Breast epithelium (tissue), 3 donors: ENCODE measurements around the gene GSDMA.
A peak's percentile ranks its signal among the peaks of the same experiment; 100 is the strongest.

ENCODE experiments used
- POLR2AphosphoS5 ChIP-seq, 3 donors: sonication (generic); formaldehyde crosslinking; IDR thresholded peaks; one replicate each; pipeline ENCODE4 v1.6.1; 2017; ENCODE audit warnings: antibody characterized with exemption in 3 of 3
- TF ChIP-seq, protein P1 (sequence below), 3 donors: fragments of 450-650 bp; IDR thresholded peaks; one replicate each; pipeline ENCODE4 v1.5.1; 2016 to 2017; ENCODE audit warnings: antibody characterized with exemption in 3 of 3, mild to moderate bottlenecking in 3 of 3, moderate library complexity in 3 of 3

DNA sequence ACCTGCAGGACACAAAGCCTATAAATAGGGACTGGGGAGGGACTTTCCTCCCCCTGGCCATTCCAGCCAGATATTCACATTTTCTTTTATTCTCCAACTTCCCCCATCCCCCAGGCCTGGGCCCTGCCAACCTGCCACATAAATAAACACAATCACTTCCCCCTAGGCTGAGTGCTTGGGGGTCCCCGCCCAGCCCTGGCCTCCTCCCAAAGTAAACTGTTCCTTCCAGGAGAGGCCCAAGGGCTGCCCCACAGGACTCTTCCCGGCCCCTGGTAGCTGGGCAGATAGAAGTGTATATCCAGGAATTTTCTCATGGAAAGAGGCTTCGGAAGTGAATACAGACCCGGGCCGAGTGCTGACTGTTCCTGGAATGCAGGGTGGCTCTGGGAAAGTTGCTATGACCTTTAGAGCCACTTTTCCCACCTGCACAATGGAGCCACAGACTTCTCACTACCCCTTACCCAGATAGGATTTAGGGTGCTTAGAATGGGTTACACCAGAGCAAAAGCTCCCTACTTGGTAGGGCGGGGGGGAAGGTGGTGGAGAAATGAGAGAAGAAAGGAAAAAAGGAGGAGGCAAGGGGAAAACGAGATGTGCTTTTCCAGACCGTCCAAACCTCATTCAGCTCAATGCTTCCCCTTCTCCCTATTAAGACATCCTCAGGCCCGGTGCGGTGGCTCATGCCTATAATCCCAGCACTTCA lies 60.9 kb downstream of the GSDMA start:
- TF ChIP-seq, protein P1, sequence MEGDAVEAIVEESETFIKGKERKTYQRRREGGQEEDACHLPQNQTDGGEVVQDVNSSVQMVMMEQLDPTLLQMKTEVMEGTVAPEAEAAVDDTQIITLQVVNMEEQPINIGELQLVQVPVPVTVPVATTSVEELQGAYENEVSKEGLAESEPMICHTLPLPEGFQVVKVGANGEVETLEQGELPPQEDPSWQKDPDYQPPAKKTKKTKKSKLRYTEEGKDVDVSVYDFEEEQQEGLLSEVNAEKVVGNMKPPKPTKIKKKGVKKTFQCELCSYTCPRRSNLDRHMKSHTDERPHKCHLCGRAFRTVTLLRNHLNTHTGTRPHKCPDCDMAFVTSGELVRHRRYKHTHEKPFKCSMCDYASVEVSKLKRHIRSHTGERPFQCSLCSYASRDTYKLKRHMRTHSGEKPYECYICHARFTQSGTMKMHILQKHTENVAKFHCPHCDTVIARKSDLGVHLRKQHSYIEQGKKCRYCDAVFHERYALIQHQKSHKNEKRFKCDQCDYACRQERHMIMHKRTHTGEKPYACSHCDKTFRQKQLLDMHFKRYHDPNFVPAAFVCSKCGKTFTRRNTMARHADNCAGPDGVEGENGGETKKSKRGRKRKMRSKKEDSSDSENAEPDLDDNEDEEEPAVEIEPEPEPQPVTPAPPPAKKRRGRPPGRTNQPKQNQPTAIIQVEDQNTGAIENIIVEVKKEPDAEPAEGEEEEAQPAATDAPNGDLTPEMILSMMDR (IDR thresholded peaks at IDR 0.05) = no peak
- TF ChIP-seq POLR2AphosphoS5 (IDR thresholded peaks at IDR 0.05) = peak in 1 of 3 donors; percentile 61
